Measurements from ENCODE around the gene NHS.

The NHS gene

GRCh38 chrX:17414027-17414658 is 39.1 kb downstream of the NHS start:
- Mint-ChIP-seq H3K4me3 (no peak overlapping the region), H3K27me3 (peaks cover 11 to 26% of the 10 kb centered on the region in 2 donors), H3K27ac (no peak overlapping the region), H3K36me3 (no peaks in the 10 kb centered on the region), H3K4me1 (no peaks in the 10 kb centered on the region), H3K9me3 (no peaks in the 10 kb centered on the region)
- no peak for ATAC-seq (replicated peaks)
- DNase-seq: no peak

DNA sequence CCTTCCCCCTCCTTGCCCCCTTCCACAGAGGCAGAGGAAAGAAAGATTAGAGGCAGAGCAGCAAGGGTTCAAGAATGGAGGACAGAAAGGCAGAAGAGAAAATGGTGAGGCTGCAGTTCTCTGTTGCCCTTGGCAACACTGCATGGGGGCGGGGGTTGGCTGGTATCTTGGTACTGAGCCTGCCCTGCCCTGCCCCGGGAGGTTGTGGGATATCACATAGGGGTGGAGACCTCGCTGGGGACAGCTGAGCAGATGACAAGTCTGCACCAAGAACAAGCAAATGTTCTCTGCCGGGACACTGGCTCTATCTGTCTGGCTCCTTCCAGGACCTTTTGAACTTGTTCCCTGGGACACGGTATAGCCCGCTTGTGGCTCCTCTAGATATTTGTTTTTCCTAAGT is 39.8 kb downstream of the NHS start:
- Mint-ChIP-seq H3K4me1 (no peaks in the 10 kb centered on the region), H3K4me3 (no peak overlapping the region), H3K27ac (no peak overlapping the region), H3K36me3 (no peaks in the 10 kb centered on the region), H3K9me3 (no peaks in the 10 kb centered on the region), H3K27me3 (peaks cover 11 to 26% of the 10 kb centered on the region in 2 donors)
- DNase-seq (no peak), ATAC-seq (replicated peaks) (no peak)

GRCh38 chrX:17415242-17415810 is 40.3 kb downstream of the NHS start:
- ATAC-seq (replicated peaks) (no peak), DNase-seq (no peak)
- H3K27me3 Mint-ChIP-seq: peaks cover 16 to 30% of the 10 kb centered on the region in 2 donors
- no peaks in the 10 kb centered on the region for H3K4me1 Mint-ChIP-seq
- no peak overlapping the region for H3K27ac Mint-ChIP-seq
- H3K4me3 Mint-ChIP-seq: no peak overlapping the region
- H3K9me3 Mint-ChIP-seq: peaks cover 0 to 2% of the 10 kb centered on the region in 2 donors
- no peaks in the 10 kb centered on the region for H3K36me3 Mint-ChIP-seq

DNA sequence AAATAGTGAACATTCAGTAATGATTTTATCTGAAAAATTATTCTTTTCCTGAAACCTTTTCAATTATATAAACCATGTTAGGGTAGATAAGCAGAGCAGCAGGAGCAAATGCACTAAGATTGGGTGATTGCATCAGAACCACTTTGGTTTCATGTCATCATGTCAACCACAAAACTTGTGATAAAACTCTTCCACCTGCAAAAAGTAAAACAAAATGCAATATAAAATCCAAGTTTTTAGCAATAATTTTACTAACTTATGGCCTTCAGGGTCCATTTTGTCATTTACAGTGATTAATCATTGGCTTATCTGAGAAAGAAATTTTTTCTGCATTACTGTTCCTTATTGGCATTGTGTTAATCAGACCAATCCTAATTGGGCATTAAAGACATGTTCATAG is 42.4 kb downstream of the NHS start:
- Mint-ChIP-seq H3K27ac (no peak overlapping the region), H3K4me3 (no peak overlapping the region), H3K36me3 (no peaks in the 10 kb centered on the region), H3K27me3 (peaks cover 17 to 29% of the 10 kb centered on the region in 2 donors), H3K9me3 (peaks cover 0 to 4% of the 10 kb centered on the region in 2 donors), H3K4me1 (no peaks in the 10 kb centered on the region)
- DNase-seq: no peak
- ATAC-seq (replicated peaks): no peak

DNA sequence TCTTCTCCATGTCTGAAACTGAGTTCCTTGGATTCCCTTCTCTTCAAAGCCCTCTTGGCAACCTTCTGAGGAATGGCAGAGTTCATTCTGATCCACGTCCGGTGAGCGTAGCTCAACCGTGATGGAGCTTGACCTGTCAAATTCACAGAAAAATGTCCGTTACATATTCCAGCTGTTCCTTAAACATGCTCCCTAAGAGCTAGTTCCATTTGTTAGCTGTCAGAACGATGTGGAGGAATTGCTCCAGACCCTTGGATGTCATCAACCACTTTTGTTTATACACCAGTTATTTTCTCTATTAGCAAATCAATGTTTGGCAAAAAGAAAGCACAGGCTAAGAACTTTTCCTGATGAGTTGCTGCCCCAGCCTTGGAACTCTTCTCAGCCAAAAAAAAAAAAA is 50.1 kb downstream of the NHS start:
- no peak overlapping the region for H3K4me3 Mint-ChIP-seq
- ATAC-seq (replicated peaks): no peak
- peaks cover 3% of the 10 kb centered on the region in 2 donors for H3K27me3 Mint-ChIP-seq
- H3K36me3 Mint-ChIP-seq: no peaks in the 10 kb centered on the region
- H3K9me3 Mint-ChIP-seq: peaks cover 0 to 3% of the 10 kb centered on the region in 2 donors
- no peak overlapping the region for H3K27ac Mint-ChIP-seq
- DNase-seq: no peak
- H3K4me1 Mint-ChIP-seq: no peaks in the 10 kb centered on the region

DNA sequence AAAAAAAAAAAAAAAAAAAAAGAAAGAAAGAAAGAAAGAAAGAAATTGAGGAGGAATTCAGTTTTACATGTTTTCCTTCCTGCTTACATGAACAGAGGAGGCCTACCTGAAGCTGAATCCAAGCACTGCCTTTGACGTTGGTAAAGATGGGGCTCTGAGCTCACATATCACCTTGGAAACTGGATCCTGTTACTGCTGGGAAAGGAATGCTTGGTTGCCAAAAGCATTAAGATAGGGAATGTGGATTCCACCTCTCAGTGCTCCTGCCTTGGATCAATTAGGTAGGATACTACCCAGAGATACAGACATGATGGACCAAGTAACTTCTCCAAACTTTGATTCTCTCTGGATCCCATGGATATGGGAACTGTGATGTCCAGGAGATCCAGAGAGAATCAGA is 50.6 kb downstream of the NHS start:
- Mint-ChIP-seq H3K27ac (no peak overlapping the region), H3K36me3 (no peaks in the 10 kb centered on the region), H3K4me1 (no peaks in the 10 kb centered on the region), H3K4me3 (no peak overlapping the region), H3K9me3 (no peaks in the 10 kb centered on the region), H3K27me3 (no peaks in the 10 kb centered on the region)
- ATAC-seq (replicated peaks): no peak
- DNase-seq: no peak

DNA sequence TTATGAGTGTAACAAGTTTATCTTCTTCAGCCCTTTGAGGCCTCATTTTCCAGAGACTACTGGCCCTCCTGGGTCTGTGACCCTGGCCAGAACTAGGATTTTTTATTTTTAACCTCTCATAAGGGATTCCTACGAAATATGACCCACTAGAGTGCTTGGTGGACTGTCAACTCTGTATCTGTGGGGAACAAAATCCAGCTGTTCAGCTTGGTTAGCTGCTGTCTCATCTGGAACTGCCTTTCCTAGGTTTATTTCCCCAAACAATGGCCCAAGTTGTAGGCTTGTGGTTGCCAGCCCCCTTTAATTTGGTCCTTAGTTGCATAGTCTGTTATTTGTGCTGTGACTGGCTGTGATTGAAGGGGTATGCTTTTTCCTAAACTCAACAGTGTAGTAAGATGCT is 56.2 kb downstream of the NHS start:
- peaks cover 0 to 4% of the 10 kb centered on the region in 2 donors for H3K27me3 Mint-ChIP-seq
- no peaks in the 10 kb centered on the region for H3K36me3 Mint-ChIP-seq
- H3K4me3 Mint-ChIP-seq: no peak overlapping the region
- ATAC-seq (replicated peaks) (no peak), DNase-seq (no peak)
- no peaks in the 10 kb centered on the region for H3K9me3 Mint-ChIP-seq
- H3K27ac Mint-ChIP-seq: no peak overlapping the region
- H3K4me1 Mint-ChIP-seq: no peaks in the 10 kb centered on the region

DNA sequence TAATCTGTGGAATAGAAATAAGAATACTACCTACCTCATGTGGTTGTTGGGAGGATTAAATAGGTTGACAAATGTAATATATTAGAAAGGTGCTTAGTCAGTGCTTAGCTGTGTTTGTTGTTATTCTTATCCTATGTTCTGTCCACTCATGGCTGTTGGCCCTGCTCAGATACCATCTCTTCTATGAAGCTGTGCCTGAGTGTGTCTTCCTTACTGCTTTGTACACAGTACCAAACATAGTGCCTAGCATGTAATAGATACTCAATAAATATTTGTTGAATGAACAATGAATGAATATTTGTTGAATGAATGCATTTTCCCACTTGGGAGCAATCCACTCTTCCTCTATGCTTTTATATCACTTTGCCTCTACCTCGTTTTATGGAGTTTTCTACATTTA is 57.2 kb downstream of the NHS start:
- DNase-seq (no peak), ATAC-seq (replicated peaks) (no peak)
- Mint-ChIP-seq H3K9me3 (no peaks in the 10 kb centered on the region), H3K36me3 (no peaks in the 10 kb centered on the region), H3K4me1 (no peaks in the 10 kb centered on the region), H3K27ac (no peak overlapping the region), H3K4me3 (no peak overlapping the region), H3K27me3 (peaks cover 0 to 4% of the 10 kb centered on the region in 2 donors)

- DNase-seq (no peak), ATAC-seq (replicated peaks) (no peak)
- H3K4me1 Mint-ChIP-seq: no peaks in the 10 kb centered on the region
- H3K9me3 Mint-ChIP-seq: no peaks in the 10 kb centered on the region
- H3K27me3 Mint-ChIP-seq: peaks cover 0 to 10% of the 10 kb centered on the region in 2 donors
- H3K36me3 Mint-ChIP-seq: no peaks in the 10 kb centered on the region
- no peak overlapping the region for H3K27ac Mint-ChIP-seq
- H3K4me3 Mint-ChIP-seq: no peak overlapping the region
Observed at GRCh38 chrX:17433965-17434364, 59.0 kb downstream of the NHS start.

GRCh38 chrX:17435476-17435875 is 60.5 kb downstream of the NHS start:
- ATAC-seq (replicated peaks) (no peak), DNase-seq (no peak)
- Mint-ChIP-seq H3K4me1 (no peaks in the 10 kb centered on the region), H3K27ac (no peak overlapping the region), H3K36me3 (no peaks in the 10 kb centered on the region), H3K4me3 (no peak overlapping the region), H3K27me3 (peaks cover 0 to 10% of the 10 kb centered on the region in 2 donors), H3K9me3 (no peaks in the 10 kb centered on the region)

- Mint-ChIP-seq H3K4me1 (no peaks in the 10 kb centered on the region), H3K4me3 (no peak overlapping the region), H3K36me3 (no peaks in the 10 kb centered on the region), H3K27ac (no peak overlapping the region), H3K9me3 (no peaks in the 10 kb centered on the region), H3K27me3 (peaks cover 0 to 10% of the 10 kb centered on the region in 2 donors)
- DNase-seq: no peak
- no peak for ATAC-seq (replicated peaks)
Observed at GRCh38 chrX:17438221-17438620, 63.2 kb downstream of the NHS start.

- ATAC-seq (replicated peaks): no peak
- Mint-ChIP-seq H3K36me3 (no peaks in the 10 kb centered on the region), H3K4me3 (no peak overlapping the region), H3K27me3 (peaks cover 0 to 6% of the 10 kb centered on the region in 2 donors), H3K27ac (no peak overlapping the region), H3K9me3 (no peaks in the 10 kb centered on the region), H3K4me1 (no peaks in the 10 kb centered on the region)
- DNase-seq: no peak
Observed at GRCh38 chrX:17440258-17440657, 65.3 kb downstream of the NHS start.

- Mint-ChIP-seq H3K9me3 (no peaks in the 10 kb centered on the region), H3K27me3 (peaks cover 0 to 6% of the 10 kb centered on the region in 2 donors), H3K27ac (no peak overlapping the region), H3K4me3 (no peak overlapping the region), H3K36me3 (no peaks in the 10 kb centered on the region), H3K4me1 (no peaks in the 10 kb centered on the region)
- no peak for ATAC-seq (replicated peaks)
- DNase-seq: no peak
Observed at GRCh38 chrX:17440836-17441235, 65.8 kb downstream of the NHS start.

GRCh38 chrX:17441965-17442364 is 67.0 kb downstream of the NHS start:
- H3K4me3 Mint-ChIP-seq: no peak overlapping the region
- ATAC-seq (replicated peaks): no peak
- H3K27me3 Mint-ChIP-seq: peaks cover 0 to 6% of the 10 kb centered on the region in 2 donors
- H3K36me3 Mint-ChIP-seq: no peaks in the 10 kb centered on the region
- no peaks in the 10 kb centered on the region for H3K4me1 Mint-ChIP-seq
- H3K9me3 Mint-ChIP-seq: no peaks in the 10 kb centered on the region
- no peak for DNase-seq
- H3K27ac Mint-ChIP-seq: no peak overlapping the region

DNA sequence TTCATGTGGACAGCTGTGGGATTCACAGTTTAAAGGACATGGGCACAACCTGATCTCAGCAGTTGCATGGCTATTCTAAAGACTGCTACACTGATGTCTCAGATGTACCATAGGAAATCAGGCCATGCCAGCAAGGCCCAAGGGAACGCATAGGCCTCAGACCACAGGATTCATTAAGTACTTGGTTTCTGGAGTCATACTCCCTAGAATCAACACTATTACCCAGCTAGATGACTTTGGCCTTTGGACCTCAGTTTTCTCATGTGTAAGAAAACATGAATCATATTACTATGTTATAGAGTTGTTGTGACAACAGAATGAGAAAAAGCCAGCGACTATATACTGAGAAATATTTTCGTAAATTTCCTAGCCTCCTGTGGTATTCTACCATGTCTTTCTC is 67.9 kb downstream of the NHS start:
- Mint-ChIP-seq H3K4me3 (no peak overlapping the region), H3K9me3 (no peaks in the 10 kb centered on the region), H3K4me1 (no peaks in the 10 kb centered on the region), H3K27me3 (no peaks in the 10 kb centered on the region), H3K36me3 (no peaks in the 10 kb centered on the region), H3K27ac (no peak overlapping the region)
- DNase-seq (no peak), ATAC-seq (replicated peaks) (no peak)

All from stimulated activated naive B cell treated with anti-CD40 and anti-IgM and Interleukin-4, amounts not matched to agents 10 μg/mL and 1 μg/mL and 100 μg/mL, for 72 hours (primary cell).